HCT116 (cell line): Measurements from ENCODE around the gene LUZP2. TPM values are rescaled to one million over a fixed set of nuclear protein-coding genes. Genes with fewer than 3 reads are reported as not detected.

Source experiments
- ATAC-seq: fragments of 200-7000 bp; cut with Tn5 transposase; 2 replicates; pipeline ENCODE4 v1.9.1; 2020; ENCODE audit warnings: mild to moderate bottlenecking, moderate library complexity
- BruUV-seq: library from RNA; stranded (reverse); fragments of 400-500 nt; replicated peaks from 2 replicates; lab custom pipeline; 2021; lab: Mats Ljungman, UMichigan
- CTCF ChIA-PET: fragments of 300-600 bp; sonication (Branson Sonifier 250); formaldehyde crosslinking; loops from one replicate; lab custom pipeline; 2021; ENCODE audit warnings: antibody characterized with exemption; lab: Charles Lee
- POLR2A ChIA-PET: fragments of 300-600, 350-600 bp; sonication (Branson Sonifier 250); formaldehyde crosslinking; loops from one replicate; lab custom pipeline; 2021; ENCODE audit warnings: antibody characterized with exemption; lab: Charles Lee
- RAD21 ChIA-PET, 2 experiments: fragments of 300-600 bp; sonication (Branson Sonifier 250); formaldehyde crosslinking; loops; one replicate each; lab custom pipeline; 2023; ENCODE audit warnings: low total read pairs in 2 of 2; ENCODE audit not compliant: uncharacterized antibody in 2 of 2, unreplicated experiment in 2 of 2, low non-redundant PET in 1 of 2; lab: Charles Lee
- DNase-seq: peaks from one replicate; pipeline ENCODE4 v3.0.0-alpha.2; 2010; ENCODE audit warnings: low read depth, low spot score
- H2AFZ ChIP-seq: fragments of 200-600 bp; shearing (Covaris generic), sonication (generic); 2 replicates; pipeline ENCODE4 v1.6.1; 2017; ENCODE audit warnings: low read depth, mixed run types, mixed read lengths, antibody characterized with exemption, low read length; ENCODE audit not compliant: poor library complexity, severe bottlenecking
- H3K27ac ChIP-seq: 2 replicates; pipeline ENCODE4 v1.5.1; 2012; ENCODE audit warnings: low read depth, low read length
- H3K27me3 ChIP-seq: fragments of 200-600 bp; sonication (generic); 2 replicates; pipeline ENCODE4 v1.6.1; 2016; ENCODE audit warnings: mixed run types, low read length, mixed read lengths; ENCODE audit not compliant: insufficient read depth
- H3K36me3 ChIP-seq, 2 experiments: fragments of 200-500 bp in 1 of 2; fragments of 200-600 bp in 1 of 2; sonication (Bioruptor generic) in 1 of 2; sonication (generic) in 1 of 2; 2 replicates each; pipeline versions ENCODE4 v1.5.1 to v1.6.1; 2014 to 2016; ENCODE audit warnings: low read length in 2 of 2, inconsistent platforms in 1 of 2, mixed read lengths in 1 of 2, mixed run types in 1 of 2; ENCODE audit not compliant: insufficient read depth in 2 of 2, control insufficient read depth in 1 of 2
- H3K4me1 ChIP-seq, 2 experiments: fragments of 200-600 bp in 1 of 2; sonication (generic) in 1 of 2; 2 replicates each; pipeline versions ENCODE4 v1.5.1 to v1.6.1; 2012 to 2017; ENCODE audit warnings: low read length in 2 of 2, inconsistent platforms in 1 of 2, mild to moderate bottlenecking in 1 of 2, mixed read lengths in 1 of 2, mixed run types in 1 of 2, moderate library complexity in 1 of 2; ENCODE audit not compliant: insufficient read depth in 2 of 2, control insufficient read depth in 1 of 2
- H3K4me2 ChIP-seq: fragments of 200-600 bp; sonication (generic); 2 replicates; pipeline ENCODE4 v1.6.1; 2017; ENCODE audit warnings: mixed run types, low read length, mixed read lengths
- H3K4me3 ChIP-seq, 2 experiments: fragments of 200-600 bp in 1 of 2; sonication (generic) in 1 of 2; replicated peaks in 1 of 2; 2 replicates each; pipeline ENCODE4 v1.5.1; 2011 to 2016; ENCODE audit warnings: low read length in 2 of 2, control low read depth in 1 of 2, low read depth in 1 of 2, mild to moderate bottlenecking in 1 of 2, mixed read lengths in 1 of 2, mixed run types in 1 of 2
- H3K79me2 ChIP-seq: fragments of 200-600 bp; sonication (generic); 2 replicates; pipeline ENCODE4 v1.6.1; 2017; ENCODE audit warnings: mild to moderate bottlenecking, mixed run types, low read length, moderate library complexity, mixed read lengths; ENCODE audit not compliant: insufficient read depth
- H3K9ac ChIP-seq: fragments of 200-600 bp; sonication (generic); 2 replicates; pipeline ENCODE4 v1.6.1; 2016; ENCODE audit warnings: low read length, mixed read lengths
- H3K9me2 ChIP-seq: fragments of 200-600 bp; sonication (generic), shearing (Covaris generic); 2 replicates; pipeline ENCODE4 v1.6.1; 2017; ENCODE audit warnings: mixed run types, mild to moderate bottlenecking, moderate library complexity; ENCODE audit not compliant: insufficient read depth
- H3K9me3 ChIP-seq, 2 experiments: fragments of 200-500 bp in 1 of 2; fragments of 200-600 bp in 1 of 2; sonication (Bioruptor generic) in 1 of 2; sonication (generic) in 1 of 2; 2 replicates each; pipeline ENCODE4 v1.6.1; 2014 to 2017; ENCODE audit warnings: low read length in 2 of 2, mixed read lengths in 2 of 2, inconsistent platforms in 1 of 2, low read depth in 1 of 2, mild to moderate bottlenecking in 1 of 2, mixed run types in 1 of 2, moderate library complexity in 1 of 2; ENCODE audit not compliant: control insufficient read depth in 1 of 2, insufficient read depth in 1 of 2
- H4K20me1 ChIP-seq: fragments of 200-600 bp; sonication (generic), shearing (Covaris generic); 2 replicates; pipeline ENCODE4 v1.6.1; 2017; ENCODE audit warnings: mixed run types, mild to moderate bottlenecking, moderate library complexity; ENCODE audit not compliant: insufficient read depth
- CEBPB ChIP-seq: IDR thresholded peaks from 2 replicates; pipeline ENCODE4 v1.6.1; 2012; ENCODE audit warnings: low read depth
- EGR1 ChIP-seq: IDR thresholded peaks from 2 replicates; pipeline ENCODE4 v1.6.1; 2012; ENCODE audit warnings: low read depth
- EZH2 ChIP-seq: fragments of 200-600 bp; sonication (generic); IDR thresholded peaks from 2 replicates; pipeline ENCODE4 v1.6.1; 2017; ENCODE audit warnings: antibody characterized with exemption, mixed run types
- POLR2A ChIP-seq: IDR thresholded peaks from 2 replicates; pipeline ENCODE4 v1.7.0; 2011; ENCODE audit warnings: borderline replicate concordance; ENCODE audit not compliant: insufficient read depth, insufficient read length; ENCODE audit errors: extremely low read depth
- POLR2AphosphoS5 ChIP-seq: IDR thresholded peaks from 2 replicates; pipeline ENCODE4 v1.6.1; 2011; ENCODE audit warnings: mild to moderate bottlenecking, low read depth, low read length, moderate library complexity
- TCF7L2 ChIP-seq: IDR thresholded peaks from 2 replicates; pipeline ENCODE4 v1.7.0; 2011; ENCODE audit warnings: borderline replicate concordance, inconsistent platforms; ENCODE audit not compliant: insufficient read depth, insufficient read length; ENCODE audit errors: extremely low read depth
- YY1 ChIP-seq: IDR thresholded peaks from 2 replicates; pipeline ENCODE4 v1.6.1; 2011; ENCODE audit warnings: low read length, low read depth, moderate library complexity, mild to moderate bottlenecking; ENCODE audit not compliant: insufficient replicate concordance; ENCODE audit errors: extremely low read depth
- intact Hi-C: fragments of 100-400 bp; cut with micrococcal nuclease; formaldehyde crosslinking; loops from 2 replicates; pipeline ENCODE4 v1.10.0; 2022
- total RNA-seq: library from RNA; stranded (reverse); gene quantifications from one replicate; pipeline ENCODE4 v1.2.1, GENCODE V29; 2021; ENCODE audit not compliant: unreplicated experiment
- TF ChIP-seq, protein P1 (sequence below): IDR thresholded peaks from 2 replicates; pipeline ENCODE4 v1.6.1; 2012; ENCODE audit warnings: low read depth

The LUZP2 gene
- total RNA-seq, 1 experiment from 2014 or later: not detected

DNA sequence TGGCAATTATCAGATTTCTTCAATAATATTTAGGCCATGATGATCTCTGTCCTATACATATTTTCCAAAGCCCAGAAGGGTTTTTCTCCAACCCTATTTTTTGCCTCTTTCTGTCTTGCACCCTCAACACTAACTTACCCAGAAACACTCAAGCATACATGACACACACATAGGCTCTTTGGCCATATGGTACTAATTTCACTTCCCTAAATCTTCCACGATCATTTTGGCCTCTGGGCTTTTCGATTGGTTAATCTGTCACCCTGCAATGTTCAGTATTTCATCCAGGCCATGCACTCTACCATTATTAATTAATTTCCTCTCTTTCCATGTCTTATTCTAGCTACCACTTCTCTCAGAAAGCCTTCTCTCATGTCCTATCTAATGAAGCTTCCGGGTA is 59.8 kb downstream of the LUZP2 start:
- H3K27ac ChIP-seq: no peak overlapping the region
- CTCF ChIA-PET: no interaction called here

More for the DNA sequence above, 59.8 kb downstream of the LUZP2 start:
- Histone ChIP-seq H3K9me2 (no peaks in the 10 kb centered on the region), H3K27me3 (no peaks in the 10 kb centered on the region), H3K36me3 (no peaks in the 10 kb centered on the region), H4K20me1 (no peaks in the 10 kb centered on the region), H3K4me3 (no peak overlapping the region), H3K4me2 (no peak overlapping the region), H2AFZ (no peak overlapping the region), H3K9ac (no peak overlapping the region), H3K79me2 (no peaks in the 10 kb centered on the region), H3K9me3 (peaks cover 3 to 22% of the 10 kb centered on the region in 2 experiments; a peak in 2 of 4 replicates)
- BruUV-seq: no TSS peak
- ChIA-PET POLR2A (no interaction called here), RAD21 (no interaction called here)
- intact Hi-C loops: no loop called here
- DNase-seq: no peak
- no peak for TF ChIP-seq CEBPB
- TF ChIP-seq, protein P1, sequence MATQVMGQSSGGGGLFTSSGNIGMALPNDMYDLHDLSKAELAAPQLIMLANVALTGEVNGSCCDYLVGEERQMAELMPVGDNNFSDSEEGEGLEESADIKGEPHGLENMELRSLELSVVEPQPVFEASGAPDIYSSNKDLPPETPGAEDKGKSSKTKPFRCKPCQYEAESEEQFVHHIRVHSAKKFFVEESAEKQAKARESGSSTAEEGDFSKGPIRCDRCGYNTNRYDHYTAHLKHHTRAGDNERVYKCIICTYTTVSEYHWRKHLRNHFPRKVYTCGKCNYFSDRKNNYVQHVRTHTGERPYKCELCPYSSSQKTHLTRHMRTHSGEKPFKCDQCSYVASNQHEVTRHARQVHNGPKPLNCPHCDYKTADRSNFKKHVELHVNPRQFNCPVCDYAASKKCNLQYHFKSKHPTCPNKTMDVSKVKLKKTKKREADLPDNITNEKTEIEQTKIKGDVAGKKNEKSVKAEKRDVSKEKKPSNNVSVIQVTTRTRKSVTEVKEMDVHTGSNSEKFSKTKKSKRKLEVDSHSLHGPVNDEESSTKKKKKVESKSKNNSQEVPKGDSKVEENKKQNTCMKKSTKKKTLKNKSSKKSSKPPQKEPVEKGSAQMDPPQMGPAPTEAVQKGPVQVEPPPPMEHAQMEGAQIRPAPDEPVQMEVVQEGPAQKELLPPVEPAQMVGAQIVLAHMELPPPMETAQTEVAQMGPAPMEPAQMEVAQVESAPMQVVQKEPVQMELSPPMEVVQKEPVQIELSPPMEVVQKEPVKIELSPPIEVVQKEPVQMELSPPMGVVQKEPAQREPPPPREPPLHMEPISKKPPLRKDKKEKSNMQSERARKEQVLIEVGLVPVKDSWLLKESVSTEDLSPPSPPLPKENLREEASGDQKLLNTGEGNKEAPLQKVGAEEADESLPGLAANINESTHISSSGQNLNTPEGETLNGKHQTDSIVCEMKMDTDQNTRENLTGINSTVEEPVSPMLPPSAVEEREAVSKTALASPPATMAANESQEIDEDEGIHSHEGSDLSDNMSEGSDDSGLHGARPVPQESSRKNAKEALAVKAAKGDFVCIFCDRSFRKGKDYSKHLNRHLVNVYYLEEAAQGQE: no peak
- no peak for TF ChIP-seq TCF7L2
- TF ChIP-seq EZH2: no peak
- TF ChIP-seq YY1: no peak
- TF ChIP-seq EGR1: no peak
- TF ChIP-seq POLR2A: no peak
- TF ChIP-seq POLR2AphosphoS5: no peak
- TF ChIP-seq, all 23 proteins: peak for 0
- H3K4me1 ChIP-seq: no peaks in the 10 kb centered on the region
- ATAC-seq: no peak
